ENCODE results near the gene CTPS1.

The CTPS1 gene, protein sequence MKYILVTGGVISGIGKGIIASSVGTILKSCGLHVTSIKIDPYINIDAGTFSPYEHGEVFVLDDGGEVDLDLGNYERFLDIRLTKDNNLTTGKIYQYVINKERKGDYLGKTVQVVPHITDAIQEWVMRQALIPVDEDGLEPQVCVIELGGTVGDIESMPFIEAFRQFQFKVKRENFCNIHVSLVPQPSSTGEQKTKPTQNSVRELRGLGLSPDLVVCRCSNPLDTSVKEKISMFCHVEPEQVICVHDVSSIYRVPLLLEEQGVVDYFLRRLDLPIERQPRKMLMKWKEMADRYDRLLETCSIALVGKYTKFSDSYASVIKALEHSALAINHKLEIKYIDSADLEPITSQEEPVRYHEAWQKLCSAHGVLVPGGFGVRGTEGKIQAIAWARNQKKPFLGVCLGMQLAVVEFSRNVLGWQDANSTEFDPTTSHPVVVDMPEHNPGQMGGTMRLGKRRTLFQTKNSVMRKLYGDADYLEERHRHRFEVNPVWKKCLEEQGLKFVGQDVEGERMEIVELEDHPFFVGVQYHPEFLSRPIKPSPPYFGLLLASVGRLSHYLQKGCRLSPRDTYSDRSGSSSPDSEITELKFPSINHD

DNA sequence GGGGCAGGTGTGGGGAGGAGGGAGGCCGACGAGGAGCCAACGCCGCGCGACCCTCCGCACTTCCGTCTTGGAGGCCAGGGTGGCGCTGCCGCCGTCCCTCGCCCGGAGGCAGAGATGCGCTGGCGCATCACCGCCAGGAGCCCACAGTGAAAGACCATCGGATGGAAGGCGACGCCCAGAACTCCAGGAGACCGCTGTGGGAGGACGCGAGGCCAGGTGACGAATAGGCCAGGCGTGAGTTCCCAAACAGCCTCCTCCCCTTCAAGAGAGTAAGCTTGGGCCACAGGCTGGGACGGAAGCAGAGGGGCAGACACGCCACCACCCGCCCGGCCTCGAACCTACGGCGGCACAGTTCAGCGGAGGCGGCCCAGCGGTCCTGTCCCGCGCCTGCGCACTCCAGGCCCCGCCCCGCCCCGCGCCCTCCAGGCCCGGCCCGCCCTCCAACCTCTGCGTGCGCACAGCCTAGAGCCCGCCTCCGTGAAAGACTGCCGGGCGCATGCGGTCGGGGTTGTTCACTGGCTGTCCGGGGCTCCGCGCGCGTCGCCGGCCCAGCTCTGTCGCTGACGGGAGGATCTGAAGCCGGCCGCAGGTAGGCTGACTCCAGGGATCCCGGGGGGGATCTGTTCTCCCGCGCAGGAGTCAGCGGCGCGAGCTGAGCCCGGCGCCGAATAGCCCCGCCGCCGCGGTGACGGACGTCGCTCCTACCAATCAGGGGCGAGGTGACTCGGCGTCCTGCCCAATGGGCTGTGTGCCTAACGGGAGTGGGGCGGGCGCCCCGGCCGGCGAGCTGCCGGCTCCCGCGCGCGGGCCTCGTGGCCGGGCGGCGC lies at the start of gene CTPS1:
Gene CTPS1, plus strand, starts transcription at position 456 of the 827 bp plus-strand sequence. CDS start 3,595 bp downstream, outside the sequence.
- DNase-seq (ENCODE audit: low read depth, low spot score): peak; percentile 94

DNA sequence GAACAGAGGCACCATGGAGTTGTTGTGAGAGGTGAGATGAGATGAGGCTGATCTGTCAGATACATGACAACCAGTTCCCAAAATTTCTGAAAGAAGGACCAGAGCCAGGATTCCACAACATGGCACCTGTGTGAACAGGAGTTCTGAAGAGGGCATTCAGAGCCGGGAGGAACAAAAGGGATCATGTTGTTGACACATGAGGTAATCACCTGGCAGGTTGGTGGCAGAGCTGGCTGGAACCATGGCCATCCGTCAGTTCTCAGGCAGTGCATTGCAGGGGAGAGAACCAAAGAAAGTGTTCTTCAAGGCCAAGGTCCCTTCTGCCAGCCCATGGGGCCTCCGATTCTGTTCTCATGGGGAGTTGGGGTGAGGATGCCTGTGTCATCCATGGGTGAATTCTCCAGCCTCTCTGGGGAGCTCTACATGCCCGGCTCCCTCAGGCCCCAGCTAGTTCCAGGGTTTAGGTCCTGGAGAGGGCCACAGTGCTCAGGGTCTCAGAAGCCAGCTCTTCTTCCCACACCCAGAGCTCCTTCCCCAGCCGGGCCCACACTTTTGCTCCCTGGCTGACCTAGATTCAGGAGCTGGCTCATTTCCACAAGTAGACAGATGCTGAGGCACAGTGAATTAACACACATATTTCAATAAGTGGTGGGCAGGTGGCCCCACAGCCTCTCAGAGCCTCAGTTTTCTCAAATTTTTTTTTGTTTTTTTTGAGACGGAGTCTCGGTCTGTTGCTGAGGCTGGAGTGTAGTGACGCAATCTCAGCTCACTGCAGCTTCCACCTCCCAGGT lies 49.1 kb upstream of the CTPS1 start:
- no peak for DNase-seq (ENCODE audit: low read depth, low spot score)

GRCh38 chr1:40931601-40932000 lies 47.9 kb upstream of the CTPS1 start:
- no peak for DNase-seq (ENCODE audit: low read depth, low spot score)

DNA sequence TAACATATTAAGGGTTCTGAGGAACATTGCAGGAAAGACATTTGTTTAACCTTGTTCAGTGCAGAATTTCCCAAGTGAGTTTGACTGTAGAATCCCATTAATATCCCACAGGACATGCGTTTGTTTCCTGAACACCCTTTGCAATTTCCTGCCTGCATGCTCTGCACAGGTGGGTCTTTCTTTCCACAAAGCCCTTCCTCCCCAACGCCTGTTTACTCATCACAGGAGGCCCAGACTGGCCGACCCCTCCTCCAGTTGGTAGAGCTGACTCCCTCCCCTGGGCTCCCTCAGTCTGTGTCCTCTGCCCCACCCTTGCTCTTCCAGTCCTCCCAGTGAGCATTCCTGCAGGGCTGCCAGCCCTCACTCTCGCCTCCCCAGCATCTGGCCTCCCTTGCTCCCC lies 47.5 kb upstream of the CTPS1 start:
- no peak for DNase-seq (ENCODE audit: low read depth, low spot score)

- no peak for DNase-seq (ENCODE audit: low read depth, low spot score)
Measured at GRCh38 chr1:40936931-40937339, 42.6 kb upstream of the CTPS1 start.

GRCh38 chr1:40938393-40938792 lies 41.1 kb upstream of the CTPS1 start:
- DNase-seq (ENCODE audit: low read depth, low spot score): no peak

DNA sequence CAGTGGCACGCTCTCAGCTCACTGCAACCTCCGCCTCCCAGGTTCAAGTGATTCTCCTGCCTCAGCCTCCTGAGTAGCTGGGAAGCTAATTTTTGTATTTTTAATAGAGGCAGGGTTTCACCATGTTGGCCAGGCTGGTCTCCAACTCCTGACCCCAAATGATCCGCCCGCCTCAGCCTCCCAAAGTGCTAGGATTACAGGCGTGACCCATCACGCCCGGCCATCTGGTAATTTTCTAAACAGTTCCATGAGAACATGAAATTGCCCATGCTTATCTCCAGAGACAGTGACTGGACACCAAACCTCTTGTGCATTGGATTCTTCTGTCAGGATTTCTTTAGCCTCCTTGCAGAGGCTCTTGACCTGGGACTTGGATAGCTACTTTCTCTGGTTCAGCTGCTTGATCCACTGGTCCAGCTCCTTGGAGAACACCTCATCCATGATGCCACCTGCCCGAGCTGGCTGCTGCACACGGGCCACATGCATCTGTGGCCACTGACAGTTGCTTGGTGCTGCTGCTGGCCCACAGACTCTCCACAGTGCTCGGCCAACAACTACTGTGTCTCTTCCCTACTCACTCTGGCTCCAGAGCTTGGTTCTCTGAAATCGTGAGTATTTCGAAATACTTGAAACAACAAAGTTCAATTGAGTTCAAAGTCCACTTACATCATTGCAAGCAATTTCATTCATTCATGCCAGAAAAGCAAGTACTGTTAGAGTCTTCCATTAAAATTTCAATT lies 40.0 kb upstream of the CTPS1 start:
- DNase-seq (ENCODE audit: low read depth, low spot score): no peak

DNA sequence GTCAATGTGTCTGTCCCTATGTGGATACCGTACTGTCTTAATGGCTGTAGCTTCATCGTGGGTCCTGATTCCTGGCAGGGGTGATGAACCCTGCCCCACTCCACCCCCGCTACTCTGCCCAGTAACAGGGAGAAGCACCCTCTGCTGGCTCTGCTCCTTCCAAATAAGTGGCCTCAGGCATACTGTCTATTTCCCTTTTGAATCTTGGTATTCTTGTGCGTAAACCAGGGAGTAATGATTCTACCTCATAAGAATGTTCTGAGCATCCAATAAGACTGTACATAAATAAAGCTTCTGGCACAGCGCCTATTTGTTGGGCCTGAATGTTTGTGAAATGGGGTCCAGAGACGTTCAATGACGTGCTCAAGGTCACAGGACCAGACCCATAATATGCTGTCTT lies 35.2 kb upstream of the CTPS1 start:
- no peak for DNase-seq (ENCODE audit: low read depth, low spot score)

GRCh38 chr1:40944841-40945430 lies 34.6 kb upstream of the CTPS1 start:
- DNase-seq (ENCODE audit: low read depth, low spot score): no peak

- no peak for DNase-seq (ENCODE audit: low read depth, low spot score)
Measured at GRCh38 chr1:40945491-40945973, 34.0 kb upstream of the CTPS1 start.

DNA sequence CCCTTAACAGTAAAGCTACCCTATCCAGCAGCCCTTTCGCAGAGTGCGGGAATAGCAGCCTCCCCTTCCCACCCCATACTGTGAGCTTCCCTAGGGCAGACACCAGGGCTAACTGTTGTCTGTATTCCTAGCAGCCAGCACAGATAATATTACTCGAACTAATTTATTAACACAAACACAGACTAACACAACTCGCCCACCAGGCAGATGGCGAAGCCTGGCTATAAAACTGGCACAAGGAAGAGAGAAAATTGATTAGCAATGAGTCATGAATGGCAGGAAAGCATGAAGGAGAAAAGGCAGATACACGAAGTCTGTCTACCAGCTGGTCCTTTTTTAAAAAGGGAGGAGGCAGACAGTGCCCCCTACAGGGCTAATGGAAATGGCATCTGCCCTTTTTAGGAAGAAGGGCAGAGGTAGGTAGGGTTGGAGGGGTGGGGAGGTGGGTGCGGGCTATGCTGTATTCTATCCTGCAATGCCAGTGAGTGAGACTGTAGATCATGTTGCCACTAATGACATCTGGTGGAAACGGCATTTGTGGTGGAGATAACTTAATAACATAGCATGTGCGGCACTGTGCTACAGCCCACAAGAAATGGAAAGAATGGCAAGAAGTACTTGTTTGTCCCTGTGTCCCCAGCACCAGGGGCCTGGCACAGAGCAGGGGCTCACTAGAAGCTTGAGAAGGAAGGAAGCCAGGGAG lies 30.6 kb upstream of the CTPS1 start:
- DNase-seq (ENCODE audit: low read depth, low spot score): no peak

DNA sequence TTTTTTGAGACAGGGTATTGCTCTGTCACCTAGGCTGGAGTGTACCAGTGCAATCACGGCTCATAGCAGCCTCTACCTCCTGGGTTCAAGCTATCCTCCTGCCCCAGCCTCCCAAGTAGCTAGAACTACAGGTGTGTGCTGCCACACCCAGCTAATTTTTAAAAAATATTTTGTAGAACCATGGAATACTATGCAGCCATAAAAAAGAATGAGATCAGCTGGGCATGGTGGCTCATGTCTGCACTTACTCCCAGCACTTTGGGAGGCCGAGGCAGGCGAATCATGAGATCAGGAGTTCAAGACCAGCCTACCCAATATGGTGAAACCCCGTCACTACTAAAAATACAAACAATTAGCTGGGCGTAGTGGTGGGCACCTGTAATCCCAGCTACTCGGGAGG lies 29.9 kb upstream of the CTPS1 start:
- DNase-seq (ENCODE audit: low read depth, low spot score): no peak

DNA sequence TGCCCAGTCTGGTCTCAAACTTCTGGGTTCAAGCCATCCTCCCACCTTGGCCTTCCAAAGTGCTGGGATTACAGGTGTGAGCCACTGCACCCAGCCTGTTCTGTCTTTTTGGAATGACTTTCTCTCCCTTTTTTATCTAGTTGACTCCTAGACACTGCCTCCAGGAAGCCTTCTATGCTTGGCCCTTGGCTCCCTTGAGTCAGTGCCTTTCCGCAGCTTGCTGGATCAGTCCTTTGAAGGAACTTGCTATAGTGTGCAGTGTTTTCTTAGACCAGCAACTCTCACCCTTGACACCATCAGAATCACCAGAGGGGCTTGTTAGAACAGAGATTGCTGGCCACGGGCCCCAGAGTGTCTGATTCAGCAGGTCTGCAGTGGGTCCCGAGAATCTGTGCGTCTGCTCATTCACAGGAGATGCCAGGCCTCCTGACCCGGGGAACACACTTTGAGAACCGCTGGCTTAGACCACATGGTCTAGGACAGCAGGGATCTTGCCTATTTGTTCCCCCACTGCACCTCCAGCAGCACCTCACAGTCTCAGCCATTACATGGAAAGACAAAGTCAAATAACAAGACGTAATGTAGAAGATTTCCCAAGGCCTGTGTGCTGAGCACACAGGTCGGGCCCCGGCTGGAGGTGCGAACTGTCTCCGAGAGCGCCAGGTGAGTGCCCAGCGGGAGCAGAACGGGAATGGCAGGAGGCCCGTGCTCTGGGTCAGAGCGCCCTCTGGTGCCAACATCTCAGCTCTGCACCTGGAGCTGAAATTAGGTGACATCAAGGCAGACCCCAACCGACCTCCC lies 27.4 kb upstream of the CTPS1 start:
- DNase-seq (ENCODE audit: low read depth, low spot score): peak; percentile 18

DNA sequence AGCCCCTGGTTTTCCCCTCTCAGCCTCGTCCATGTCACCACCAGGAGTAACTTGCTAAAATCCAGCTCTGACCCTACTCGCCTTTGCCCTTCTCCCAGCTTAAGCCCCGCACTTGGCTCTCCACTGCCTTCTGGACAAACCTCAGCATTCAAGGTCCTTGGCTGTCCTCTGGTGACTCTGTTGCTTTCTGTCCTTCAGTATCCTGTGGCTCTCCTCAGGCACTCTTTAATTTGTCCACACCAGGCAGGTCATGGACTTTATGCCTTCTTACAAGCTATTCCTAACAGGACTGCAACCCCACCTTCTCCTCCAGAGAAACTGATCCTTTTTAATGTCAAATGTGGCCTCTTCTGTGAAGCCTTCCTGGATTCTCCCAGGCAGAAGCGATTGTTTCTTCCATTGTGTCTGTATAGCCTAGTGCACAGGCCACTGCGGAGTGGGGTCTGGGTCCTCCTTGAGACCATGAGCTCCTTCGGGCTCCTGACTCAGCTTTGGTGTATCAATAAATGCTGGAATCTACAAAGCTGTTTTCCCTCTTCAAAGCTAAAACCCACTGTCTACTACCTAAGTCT lies 26.7 kb upstream of the CTPS1 start:
- no peak for DNase-seq (ENCODE audit: low read depth, low spot score)

GRCh38 chr1:40954626-40955025 lies 24.9 kb upstream of the CTPS1 start:
- DNase-seq (ENCODE audit: low read depth, low spot score): no peak

DNA sequence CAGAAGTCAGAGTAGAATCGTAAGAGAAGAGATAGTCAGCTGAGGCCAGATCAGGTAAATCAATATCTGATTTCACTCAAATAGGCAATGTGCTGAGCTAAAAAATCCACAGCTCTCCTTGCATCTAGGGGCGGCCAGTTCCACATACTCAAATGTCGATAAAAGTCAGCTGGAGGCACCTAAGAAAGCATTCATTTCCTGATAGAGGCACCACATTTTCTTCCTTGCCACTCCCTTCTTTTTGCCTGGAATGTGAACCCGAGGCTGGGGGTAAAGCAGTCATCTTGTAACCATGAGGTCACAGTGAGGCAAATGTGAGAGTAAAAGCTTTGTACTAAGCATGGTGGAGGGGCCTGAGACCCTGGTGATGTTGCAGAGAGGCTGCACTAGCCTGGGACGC lies 24.2 kb upstream of the CTPS1 start:
- DNase-seq (ENCODE audit: low read depth, low spot score): no peak

DNA sequence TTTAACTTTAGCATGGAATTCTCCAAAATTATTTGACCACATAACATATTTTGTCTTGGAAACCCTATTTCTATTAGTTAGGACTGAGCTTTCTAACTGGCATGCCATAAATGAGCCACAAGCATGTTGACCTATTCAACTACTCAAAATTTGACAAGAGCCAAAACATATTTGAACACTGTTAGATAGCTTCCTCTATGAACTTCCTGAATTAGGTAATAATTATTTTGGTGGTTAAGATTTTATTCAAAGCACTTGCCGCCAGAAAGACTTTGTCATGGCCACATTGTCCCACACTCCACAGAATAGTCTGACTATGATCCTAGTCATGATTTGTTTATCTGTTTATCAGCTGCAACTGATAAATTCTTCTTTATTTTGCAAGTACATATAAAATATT lies 23.1 kb upstream of the CTPS1 start:
- DNase-seq (ENCODE audit: low read depth, low spot score): no peak

- no peak for DNase-seq (ENCODE audit: low read depth, low spot score)
Measured at GRCh38 chr1:40958210-40958609, 21.3 kb upstream of the CTPS1 start.

- DNase-seq (ENCODE audit: low read depth, low spot score): no peak
Measured at GRCh38 chr1:40965531-40965930, 14.0 kb upstream of the CTPS1 start.

Data from activated naive CD8-positive, alpha-beta T cell treated with anti-CD3 and anti-CD28 coated beads, Interleukin-2, amount 50 U/mL, for 16 hours (primary cell).